ENCODE measurements around the gene FBRS. TPM values are rescaled to one million over a fixed set of nuclear protein-coding genes. Genes with fewer than 3 reads are reported as not detected.
"Not testable (repeated sequence)": the region's sequence is repeated elsewhere in the genome, so short reads cannot be mapped to it uniquely, and the experiment has no call there.

Gene FBRS
- total RNA-seq, 1 donor from 2014 or later, result 66.7 TPM

DNA sequence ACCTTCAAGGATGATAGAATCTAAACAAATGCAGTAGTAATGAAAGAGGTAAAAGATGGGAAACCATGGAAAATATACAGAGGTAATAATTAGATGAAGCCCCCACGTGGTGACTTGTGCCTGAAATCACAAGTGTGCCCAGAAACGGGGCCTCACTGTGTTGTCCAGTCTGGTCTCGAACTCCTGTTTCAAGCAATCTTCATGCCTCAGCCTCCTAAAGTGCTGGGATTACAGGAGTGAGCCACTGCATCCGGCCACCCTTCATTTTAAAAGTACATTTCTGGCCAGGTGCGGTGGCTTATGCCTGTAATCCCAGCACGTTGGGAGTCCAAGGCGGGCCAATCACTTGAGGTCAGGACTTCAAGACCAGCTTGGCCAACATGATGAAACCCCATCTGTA is 21.6 kb upstream of the FBRS start:
- Mint-ChIP-seq H3K36me3 (ENCODE audit: unreplicated experiment) (no peaks in the 10 kb centered on the region), H3K27me3 (ENCODE audit: unreplicated experiment) (peaks cover 4% of the 10 kb centered on the region), H3K9me3 (ENCODE audit: unreplicated experiment) (peaks cover 3% of the 10 kb centered on the region), H3K4me1 (ENCODE audit: low read depth, unreplicated experiment) (peaks cover 4% of the 10 kb centered on the region), H3K4me3 (ENCODE audit: unreplicated experiment) (no peak overlapping the region), H3K27ac (ENCODE audit: unreplicated experiment) (no peak overlapping the region)
- DNase-seq, result no peak
- TF ChIP-seq, protein P1, sequence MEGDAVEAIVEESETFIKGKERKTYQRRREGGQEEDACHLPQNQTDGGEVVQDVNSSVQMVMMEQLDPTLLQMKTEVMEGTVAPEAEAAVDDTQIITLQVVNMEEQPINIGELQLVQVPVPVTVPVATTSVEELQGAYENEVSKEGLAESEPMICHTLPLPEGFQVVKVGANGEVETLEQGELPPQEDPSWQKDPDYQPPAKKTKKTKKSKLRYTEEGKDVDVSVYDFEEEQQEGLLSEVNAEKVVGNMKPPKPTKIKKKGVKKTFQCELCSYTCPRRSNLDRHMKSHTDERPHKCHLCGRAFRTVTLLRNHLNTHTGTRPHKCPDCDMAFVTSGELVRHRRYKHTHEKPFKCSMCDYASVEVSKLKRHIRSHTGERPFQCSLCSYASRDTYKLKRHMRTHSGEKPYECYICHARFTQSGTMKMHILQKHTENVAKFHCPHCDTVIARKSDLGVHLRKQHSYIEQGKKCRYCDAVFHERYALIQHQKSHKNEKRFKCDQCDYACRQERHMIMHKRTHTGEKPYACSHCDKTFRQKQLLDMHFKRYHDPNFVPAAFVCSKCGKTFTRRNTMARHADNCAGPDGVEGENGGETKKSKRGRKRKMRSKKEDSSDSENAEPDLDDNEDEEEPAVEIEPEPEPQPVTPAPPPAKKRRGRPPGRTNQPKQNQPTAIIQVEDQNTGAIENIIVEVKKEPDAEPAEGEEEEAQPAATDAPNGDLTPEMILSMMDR (IDR thresholded peaks at IDR 0.05; ENCODE audit: partially characterized antibody, unreplicated experiment), result no peak

DNA sequence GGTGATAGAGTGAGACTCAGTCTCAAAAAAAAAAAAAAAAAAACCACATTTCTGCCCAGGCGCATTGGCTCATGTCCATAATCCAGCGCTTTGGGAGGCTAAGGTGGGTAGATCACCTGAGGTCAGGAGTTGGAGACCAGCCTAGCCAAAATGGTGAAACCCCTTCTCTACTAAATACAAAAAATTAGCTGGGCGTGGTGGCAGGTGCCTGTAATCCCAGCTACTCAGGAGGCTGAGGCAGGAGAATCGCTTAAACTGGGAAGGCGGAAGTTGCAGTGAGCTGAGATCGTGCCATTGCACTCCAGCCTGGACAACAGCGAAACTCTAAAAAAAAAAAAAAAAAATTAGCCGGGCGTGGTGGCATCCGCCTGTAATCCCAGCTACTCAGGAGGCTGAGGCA is 21.1 kb upstream of the FBRS start:
- not testable (repeated sequence) for H3K27ac Mint-ChIP-seq (ENCODE audit: unreplicated experiment); H3K4me3 Mint-ChIP-seq (ENCODE audit: unreplicated experiment); H3K27me3 Mint-ChIP-seq (ENCODE audit: unreplicated experiment); H3K9me3 Mint-ChIP-seq (ENCODE audit: unreplicated experiment); H3K4me1 Mint-ChIP-seq (ENCODE audit: low read depth, unreplicated experiment); DNase-seq; H3K36me3 Mint-ChIP-seq (ENCODE audit: unreplicated experiment)

DNA sequence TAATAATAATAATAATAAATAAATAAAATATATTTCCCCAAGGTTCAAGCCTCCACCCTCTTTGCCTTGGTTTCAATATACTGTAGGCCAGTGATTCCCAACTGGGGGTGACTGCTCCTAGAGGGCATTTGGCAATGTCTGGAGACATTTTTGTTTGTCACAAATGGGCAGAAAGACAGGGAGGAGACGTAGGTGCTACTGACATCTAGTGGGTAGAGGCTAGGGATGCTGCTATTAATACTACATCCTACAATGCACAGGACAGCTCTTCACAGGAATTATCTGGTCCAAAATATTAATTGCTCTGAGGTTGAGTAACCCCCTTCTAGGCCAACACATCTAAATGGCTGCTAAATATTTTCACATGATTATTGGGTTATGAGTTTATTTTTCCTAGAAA is 20.3 kb upstream of the FBRS start:
- Mint-ChIP-seq H3K4me3 (ENCODE audit: unreplicated experiment) (no peak overlapping the region), H3K36me3 (ENCODE audit: unreplicated experiment) (no peaks in the 10 kb centered on the region), H3K4me1 (ENCODE audit: low read depth, unreplicated experiment) (peaks cover 4% of the 10 kb centered on the region), H3K27ac (ENCODE audit: unreplicated experiment) (no peak overlapping the region), H3K9me3 (ENCODE audit: unreplicated experiment) (peaks cover 3% of the 10 kb centered on the region), H3K27me3 (ENCODE audit: unreplicated experiment) (peaks cover 4% of the 10 kb centered on the region)
- TF ChIP-seq, protein P1 (IDR thresholded peaks at IDR 0.05; ENCODE audit: partially characterized antibody, unreplicated experiment), result no peak
- no peak for DNase-seq

DNA sequence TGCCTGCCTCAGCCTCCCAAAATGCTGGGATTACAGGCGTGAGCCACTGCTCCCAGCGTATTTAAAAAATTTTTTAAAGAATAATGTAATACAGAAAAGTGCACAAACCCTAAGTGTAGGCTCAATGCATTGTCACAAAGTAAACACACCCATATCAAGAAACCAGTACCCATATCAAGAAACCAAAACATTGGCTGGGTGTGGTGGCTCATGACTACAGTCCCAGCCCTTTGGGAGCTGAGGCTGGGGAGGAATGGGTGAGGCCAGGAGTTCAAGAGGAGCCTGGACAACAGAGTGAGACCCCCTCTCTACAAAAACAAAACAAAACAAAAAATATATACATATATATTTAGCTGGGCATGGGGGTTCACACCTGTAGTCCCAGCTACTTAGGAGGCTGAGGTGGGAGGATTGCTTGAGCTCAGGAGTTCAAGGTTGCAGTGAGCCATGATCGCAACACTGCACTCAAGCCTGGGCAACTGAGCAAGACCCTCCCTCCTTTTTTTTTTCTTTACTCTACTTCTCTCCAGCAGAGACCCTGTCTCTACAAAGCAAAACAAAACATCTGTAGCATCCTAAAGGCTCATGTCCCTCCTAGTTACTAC is 16.8 kb upstream of the FBRS start:
- Mint-ChIP-seq H3K27ac (ENCODE audit: unreplicated experiment) (no peak overlapping the region), H3K27me3 (ENCODE audit: unreplicated experiment) (peaks cover 1% of the 10 kb centered on the region), H3K9me3 (ENCODE audit: unreplicated experiment) (no peaks in the 10 kb centered on the region), H3K36me3 (ENCODE audit: unreplicated experiment) (no peaks in the 10 kb centered on the region), H3K4me3 (ENCODE audit: unreplicated experiment) (no peak overlapping the region), H3K4me1 (ENCODE audit: low read depth, unreplicated experiment) (no peaks in the 10 kb centered on the region)
- DNase-seq, result no peak
- TF ChIP-seq, protein P1 (IDR thresholded peaks at IDR 0.05; ENCODE audit: partially characterized antibody, unreplicated experiment), result no peak

DNA sequence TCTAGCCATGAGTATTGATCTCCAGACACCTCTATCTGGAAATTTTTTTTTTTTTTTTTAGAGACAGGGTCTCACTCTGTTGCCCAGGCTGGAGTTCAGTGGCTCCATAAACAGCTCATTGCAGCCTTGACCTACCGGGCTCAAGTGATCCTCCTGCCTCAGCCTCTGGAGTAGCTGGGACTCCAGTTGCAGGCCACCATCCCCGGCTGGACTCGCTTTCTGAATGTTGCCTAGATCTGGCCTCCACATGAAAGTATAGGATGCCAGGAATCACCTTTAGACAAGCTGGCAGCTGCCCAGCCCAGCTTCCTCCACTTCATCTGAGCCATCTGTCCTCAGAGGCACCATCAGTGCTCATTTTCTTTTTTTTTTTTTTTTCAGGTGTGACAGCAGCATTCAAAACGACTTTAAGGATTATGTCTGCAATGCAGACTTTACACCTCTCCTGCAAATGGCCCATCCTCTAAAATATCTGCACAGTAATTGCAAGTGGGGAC is 13.8 kb upstream of the FBRS start:
- no peaks in the 10 kb centered on the region for H3K9me3 Mint-ChIP-seq (ENCODE audit: unreplicated experiment)
- peaks cover 3% of the 10 kb centered on the region for H3K27me3 Mint-ChIP-seq (ENCODE audit: unreplicated experiment)
- H3K36me3 Mint-ChIP-seq (ENCODE audit: unreplicated experiment), result no peaks in the 10 kb centered on the region
- no peak for DNase-seq
- H3K27ac Mint-ChIP-seq (ENCODE audit: unreplicated experiment), result no peak overlapping the region
- H3K4me1 Mint-ChIP-seq (ENCODE audit: low read depth, unreplicated experiment), result no peaks in the 10 kb centered on the region
- TF ChIP-seq, protein P1 (IDR thresholded peaks at IDR 0.05; ENCODE audit: partially characterized antibody, unreplicated experiment), result no peak
- no peak overlapping the region for H3K4me3 Mint-ChIP-seq (ENCODE audit: unreplicated experiment)
